K562 (cell line): ENCODE measurements around the gene SLC36A2.

Experiments used
- CTCF ChIP-seq, 3 experiments: IDR thresholded peaks in 2 of 3; conservative IDR thresholded peaks in 1 of 3; 2 replicates each; pipeline ENCODE4 v1.5.1; 2011 to 2012; ENCODE audit warnings: low read length in 3 of 3, mild to moderate bottlenecking in 3 of 3, control low read depth in 2 of 3, improper control_type of control experiment in 1 of 3, inconsistent platforms in 1 of 3, low read depth in 1 of 3, mixed read lengths in 1 of 3, moderate library complexity in 1 of 3; ENCODE audit not compliant: insufficient read depth in 2 of 3
- MAFK ChIP-seq: IDR thresholded peaks from 2 replicates; pipeline ENCODE4 v1.6.1; 2011; ENCODE audit warnings: low read length, improper control_type of control experiment
- RBFOX2 ChIP-seq: fragments of 200-400 bp; formaldehyde crosslinking; IDR thresholded peaks from 2 replicates; pipeline ENCODE4 v1.6.1; 2017; ENCODE audit warnings: low read depth, mild to moderate bottlenecking, low read length, moderate library complexity
- REST ChIP-seq, 2 experiments: fragments of 450-650 bp; formaldehyde crosslinking in 1 of 2; IDR thresholded peaks; 2 replicates each; pipeline versions ENCODE4 v1.4.0 to v1.6.1; 2014 to 2020; ENCODE audit warnings: mild to moderate bottlenecking in 2 of 2, borderline replicate concordance in 1 of 2, low read depth in 1 of 2
- SP1 ChIP-seq: sonication (generic); formaldehyde crosslinking; IDR thresholded peaks from 2 replicates; pipeline ENCODE4 v1.8.1; 2022; ENCODE audit warnings: mild to moderate bottlenecking, missing genetic modification reagents
- SP2 ChIP-seq: IDR thresholded peaks from 2 replicates; pipeline ENCODE4 v1.6.1; 2011; ENCODE audit warnings: mild to moderate bottlenecking, low read depth, low read length, moderate library complexity; ENCODE audit not compliant: poor library complexity, severe bottlenecking; ENCODE audit errors: extremely low read depth

GRCh38 chr5:151296974-151297373 lies 50.4 kb downstream of the SLC36A2 start:
- TF ChIP-seq CTCF (IDR thresholded peaks at IDR 0.05 in 2 of 3, conservative IDR thresholded peaks at IDR 0.05 in 1 of 3; ENCODE audit: insufficient read depth in 2 of 3, low read depth in 1 of 3, low read length in 3 of 3) = no peak
- TF ChIP-seq RBFOX2 = no peak
- no peak for TF ChIP-seq SP2
- no peak for TF ChIP-seq SP1
- no peak for TF ChIP-seq REST (IDR thresholded peaks at IDR 0.05; ENCODE audit: borderline replicate concordance)
- TF ChIP-seq REST (CRISPR knock-in tag; IDR thresholded peaks at IDR 0.05; ENCODE audit: low read depth) = no peak
- TF ChIP-seq MAFK = no peak
